ENCODE measurements around the gene KDM4E. TPM values are rescaled to one million over a fixed set of nuclear protein-coding genes. Genes with fewer than 3 reads are reported as not detected.
"Not testable (repeated sequence)": the region's sequence is repeated elsewhere in the genome, so short reads cannot be mapped to it uniquely, and the experiment has no call there.

KDM4E gene
- total RNA-seq, 1 experiment from 2014 or later: not detected

DNA sequence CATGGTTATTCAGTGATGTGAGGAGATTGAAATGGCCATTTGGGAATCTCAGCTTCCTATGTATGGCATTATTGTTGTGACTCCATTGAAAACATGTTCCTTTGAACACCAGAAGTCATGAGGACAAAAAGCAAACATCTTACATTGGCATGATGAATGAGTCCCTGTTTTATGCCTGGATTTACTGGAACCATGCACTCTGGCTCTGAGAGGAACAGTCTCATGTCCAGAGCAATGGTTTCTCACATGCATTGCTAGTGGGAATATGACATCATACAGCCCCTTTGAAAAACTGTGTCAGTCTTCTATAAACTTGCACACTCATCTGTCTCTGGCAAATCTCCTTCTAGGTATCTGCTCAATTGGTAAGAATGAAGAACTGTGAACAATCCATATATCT, 20.8 kb downstream of the KDM4E start:
- Histone ChIP-seq H3K4me2 (ENCODE audit: low read length) (no peak overlapping the region), H3K4me3 (ENCODE audit: low read length) (no peak overlapping the region), H3K9me3 (ENCODE audit: low read length) (no peaks in the 10 kb centered on the region), H4K20me1 (ENCODE audit: low read length) (no peaks in the 10 kb centered on the region), H2AFZ (ENCODE audit: low read length) (no peak overlapping the region), H3K9me2 (replicated peaks; ENCODE audit: low read length) (no peaks in the 10 kb centered on the region), H3K4me1 (ENCODE audit: insufficient read depth, low read length) (no peaks in the 10 kb centered on the region), H3K9ac (ENCODE audit: low read length) (no peak overlapping the region), H3K27me3 (ENCODE audit: low read length) (peaks cover 62% of the 10 kb centered on the region), H3K27ac (ENCODE audit: low read length) (no peak overlapping the region), H3K36me3 (ENCODE audit: low read depth, low read length) (no peaks in the 10 kb centered on the region), H3F3A (ENCODE audit: low read length, unreplicated experiment) (no peaks in the 10 kb centered on the region), H3K79me2 (ENCODE audit: low read length) (no peaks in the 10 kb centered on the region)
- TF ChIP-seq, protein P1, sequence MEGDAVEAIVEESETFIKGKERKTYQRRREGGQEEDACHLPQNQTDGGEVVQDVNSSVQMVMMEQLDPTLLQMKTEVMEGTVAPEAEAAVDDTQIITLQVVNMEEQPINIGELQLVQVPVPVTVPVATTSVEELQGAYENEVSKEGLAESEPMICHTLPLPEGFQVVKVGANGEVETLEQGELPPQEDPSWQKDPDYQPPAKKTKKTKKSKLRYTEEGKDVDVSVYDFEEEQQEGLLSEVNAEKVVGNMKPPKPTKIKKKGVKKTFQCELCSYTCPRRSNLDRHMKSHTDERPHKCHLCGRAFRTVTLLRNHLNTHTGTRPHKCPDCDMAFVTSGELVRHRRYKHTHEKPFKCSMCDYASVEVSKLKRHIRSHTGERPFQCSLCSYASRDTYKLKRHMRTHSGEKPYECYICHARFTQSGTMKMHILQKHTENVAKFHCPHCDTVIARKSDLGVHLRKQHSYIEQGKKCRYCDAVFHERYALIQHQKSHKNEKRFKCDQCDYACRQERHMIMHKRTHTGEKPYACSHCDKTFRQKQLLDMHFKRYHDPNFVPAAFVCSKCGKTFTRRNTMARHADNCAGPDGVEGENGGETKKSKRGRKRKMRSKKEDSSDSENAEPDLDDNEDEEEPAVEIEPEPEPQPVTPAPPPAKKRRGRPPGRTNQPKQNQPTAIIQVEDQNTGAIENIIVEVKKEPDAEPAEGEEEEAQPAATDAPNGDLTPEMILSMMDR (conservative IDR thresholded peaks at IDR 0.05; ENCODE audit: low read depth, low read length): no peak
- TF ChIP-seq EZH2phosphoT487 (IDR thresholded peaks at IDR 0.05; ENCODE audit: borderline replicate concordance, low read length) (no peak), EZH2 (IDR thresholded peaks at IDR 0.05; ENCODE audit: low read length, unreplicated experiment) (no peak)
- CTCF ChIA-PET: no interaction called here
- ATAC-seq (no peak), DNase-seq (no peak)
- no TSS peak for BruUV-seq (replicated peaks)
- intact Hi-C loops (cut with micrococcal nuclease): no loop called here
- POLR2A ChIA-PET (ENCODE audit: unreplicated experiment): no interaction called here

DNA sequence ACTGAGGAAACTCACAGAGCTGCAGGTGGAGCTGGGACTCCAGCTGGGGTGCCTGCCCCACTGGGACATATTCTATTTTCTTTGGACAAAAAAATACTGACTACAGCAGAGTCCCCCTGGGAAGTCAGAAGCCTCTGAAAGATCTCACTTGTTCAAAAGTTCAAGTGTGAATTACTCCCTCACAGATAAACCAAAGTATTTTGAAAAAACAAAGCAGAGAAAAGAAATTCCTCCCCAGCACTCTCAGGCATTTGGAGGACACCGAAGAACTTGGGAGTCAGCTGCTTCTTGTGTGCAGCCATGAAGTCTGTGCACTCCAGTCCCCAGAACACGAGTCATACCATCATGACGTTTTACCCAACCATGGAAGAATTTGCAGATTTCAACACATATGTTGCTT, 24.1 kb downstream of the KDM4E start, which contains the start of gene KDM4F:
Gene KDM4F, plus strand, starts transcription at position 301 of the 400 bp plus-strand sequence.
- H4K20me1 ChIP-seq (ENCODE audit: low read length); H3K9me2 ChIP-seq (replicated peaks; ENCODE audit: low read length); intact Hi-C loops (cut with micrococcal nuclease); H3K27ac ChIP-seq (ENCODE audit: low read length); H3K79me2 ChIP-seq (ENCODE audit: low read length); CTCF ChIA-PET; H3K9me3 ChIP-seq (ENCODE audit: low read length); POLR2A ChIA-PET (ENCODE audit: unreplicated experiment); H3F3A ChIP-seq (ENCODE audit: low read length, unreplicated experiment); BruUV-seq (replicated peaks); DNase-seq; H3K4me3 ChIP-seq (ENCODE audit: low read length); H3K4me1 ChIP-seq (ENCODE audit: insufficient read depth, low read length); H3K4me2 ChIP-seq (ENCODE audit: low read length); ATAC-seq; H2AFZ ChIP-seq (ENCODE audit: low read length); H3K9ac ChIP-seq (ENCODE audit: low read length); H3K36me3 ChIP-seq (ENCODE audit: low read depth, low read length): not testable (repeated sequence)
- peaks cover 53% of the 10 kb centered on the region for H3K27me3 ChIP-seq (ENCODE audit: low read length)

DNA sequence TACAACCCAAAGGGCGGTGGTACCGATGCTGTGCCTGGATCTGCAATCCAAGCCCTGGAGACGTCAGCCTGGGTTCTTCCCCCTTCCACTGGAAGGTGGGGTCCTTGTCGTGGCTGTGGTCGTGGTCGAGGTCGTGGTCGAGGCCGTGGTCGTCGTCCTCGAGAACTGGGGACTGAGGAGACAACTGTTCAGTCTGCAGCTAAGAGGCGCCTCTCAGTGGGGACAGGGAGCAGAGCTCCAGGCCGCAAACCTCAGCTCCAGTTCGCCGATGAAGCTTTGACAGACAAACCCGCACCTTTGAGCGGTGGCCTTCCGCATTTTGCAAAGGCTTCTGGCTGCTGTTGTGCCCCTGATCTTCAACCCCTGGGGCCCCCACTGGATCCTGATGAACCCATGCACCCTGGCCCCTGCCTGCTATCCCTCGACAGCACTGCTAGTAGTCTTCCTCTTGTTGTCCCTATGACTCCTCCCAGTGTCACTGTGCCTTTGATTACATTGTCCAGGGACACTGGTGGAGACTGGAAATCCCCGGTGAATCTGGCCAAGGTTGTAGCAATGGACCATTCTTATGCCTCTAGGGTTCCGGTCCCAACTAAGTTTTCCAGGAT, 25.6 kb downstream of the KDM4E start:
- no TSS peak for BruUV-seq (replicated peaks)
- Histone ChIP-seq H3F3A (ENCODE audit: low read length, unreplicated experiment) (no peaks in the 10 kb centered on the region), H3K4me3 (ENCODE audit: low read length) (no peak overlapping the region), H3K9me3 (ENCODE audit: low read length) (no peaks in the 10 kb centered on the region), H4K20me1 (ENCODE audit: low read length) (no peaks in the 10 kb centered on the region), H3K4me1 (ENCODE audit: insufficient read depth, low read length) (no peaks in the 10 kb centered on the region), H3K27me3 (ENCODE audit: low read length) (peaks cover 41% of the 10 kb centered on the region), H3K36me3 (ENCODE audit: low read depth, low read length) (no peaks in the 10 kb centered on the region), H3K9me2 (replicated peaks; ENCODE audit: low read length) (no peaks in the 10 kb centered on the region), H2AFZ (ENCODE audit: low read length) (no peak overlapping the region), H3K79me2 (ENCODE audit: low read length) (no peaks in the 10 kb centered on the region), H3K27ac (ENCODE audit: low read length) (no peak overlapping the region), H3K4me2 (ENCODE audit: low read length) (no peak overlapping the region), H3K9ac (ENCODE audit: low read length) (no peak overlapping the region)
- POLR2A ChIA-PET (ENCODE audit: unreplicated experiment): no interaction called here
- intact Hi-C loops (cut with micrococcal nuclease): no loop called here
- ATAC-seq: no peak
- TF ChIP-seq, protein P1 (conservative IDR thresholded peaks at IDR 0.05; ENCODE audit: low read depth, low read length): no peak
- TF ChIP-seq EZH2phosphoT487 (IDR thresholded peaks at IDR 0.05; ENCODE audit: borderline replicate concordance, low read length) (no peak), EZH2 (IDR thresholded peaks at IDR 0.05; ENCODE audit: low read length, unreplicated experiment) (no peak)
- no peak for DNase-seq
- CTCF ChIA-PET: no interaction called here
